Activated CD8-positive, alpha-beta T cell treated with anti-CD3 and anti-CD28 coated beads for 36 hours (primary cell): ENCODE data around the gene COL5A1. TPM values are rescaled to one million over a fixed set of nuclear protein-coding genes. Genes with fewer than 3 reads are reported as not detected.

Experiments used
- ATAC-seq: fragments of 200-7000 bp; cut with Tn5 transposase; one replicate; pipeline ENCODE4 v1.10.0; 2021; ENCODE audit warnings: mild to moderate bottlenecking, moderate library complexity
- CTCF ChIA-PET: fragments of 350-600 bp; sonication (Branson Sonifier 250); formaldehyde crosslinking; loops from one replicate; lab custom pipeline; 2021; ENCODE audit warnings: antibody characterized with exemption; lab: Charles Lee
- POLR2A ChIA-PET: fragments of 350-600 bp; sonication (Branson Sonifier 250); formaldehyde crosslinking; loops from one replicate; lab custom pipeline; 2021; ENCODE audit warnings: antibody characterized with exemption; lab: Charles Lee
- DNase-seq: peaks from one replicate; pipeline ENCODE4 v3.0.0-alpha.2; 2020
- H3K27ac Mint-ChIP-seq: one replicate; pipeline ENCODE4 v1.8.0; 2021; ENCODE audit warnings: mild to moderate bottlenecking, mixed read lengths
- H3K27me3 Mint-ChIP-seq: one replicate; pipeline ENCODE4 v1.8.0; 2021; ENCODE audit warnings: mixed read lengths
- H3K36me3 Mint-ChIP-seq: one replicate; pipeline ENCODE4 v1.8.0; 2021; ENCODE audit warnings: low read depth, mixed read lengths
- H3K4me1 Mint-ChIP-seq: one replicate; pipeline ENCODE4 v1.8.0; 2021; ENCODE audit warnings: low read depth, mixed read lengths
- H3K4me3 Mint-ChIP-seq: one replicate; pipeline ENCODE4 v1.8.0; 2021; ENCODE audit warnings: mild to moderate bottlenecking, moderate library complexity, mixed read lengths
- H3K9me3 Mint-ChIP-seq: one replicate; pipeline ENCODE4 v1.8.0; 2021; ENCODE audit warnings: mixed read lengths
- intact Hi-C: fragments of 100-400 bp; cut with micrococcal nuclease; formaldehyde crosslinking; loops from one replicate; pipeline ENCODE4 v1.10.0; 2022
- total RNA-seq, 2 experiments: library from RNA; stranded (reverse); gene quantifications; one replicate each; pipeline ENCODE4 v1.2.3, GENCODE V29; 2021
- TF ChIP-seq, protein P1 (sequence below): fragments of 200-600 bp; IDR thresholded peaks from one replicate; pipeline ENCODE4 v1.8.0; 2022; ENCODE audit warnings: antibody characterized with exemption, mild to moderate bottlenecking

The COL5A1 gene
- total RNA-seq, 2 experiments from 2014 or later: 0.29 to 0.34 TPM

DNA sequence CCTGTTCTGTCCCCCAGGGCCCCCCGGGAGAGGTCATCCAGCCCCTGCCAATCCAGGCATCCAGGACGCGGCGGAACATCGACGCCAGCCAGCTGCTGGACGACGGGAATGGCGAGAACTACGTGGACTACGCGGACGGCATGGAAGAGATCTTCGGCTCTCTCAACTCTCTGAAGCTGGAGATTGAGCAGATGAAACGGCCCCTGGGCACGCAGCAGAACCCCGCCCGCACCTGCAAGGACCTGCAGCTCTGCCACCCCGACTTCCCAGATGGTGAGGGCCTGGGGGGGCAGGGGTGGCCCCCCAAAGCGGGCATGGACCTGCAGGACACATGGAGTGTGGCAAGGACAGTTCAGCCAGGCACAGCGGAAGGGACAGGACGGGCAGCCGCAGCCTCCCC is 183.0 kb downstream of the COL5A1 start:
- no peak overlapping the region for H3K4me3 Mint-ChIP-seq
- DNase-seq (no peak), ATAC-seq (no peak)
- H3K27me3 Mint-ChIP-seq: no peaks in the 10 kb centered on the region
- no peaks in the 10 kb centered on the region for H3K36me3 Mint-ChIP-seq
- CTCF ChIA-PET: no interaction called here
- TF ChIP-seq, protein P1, sequence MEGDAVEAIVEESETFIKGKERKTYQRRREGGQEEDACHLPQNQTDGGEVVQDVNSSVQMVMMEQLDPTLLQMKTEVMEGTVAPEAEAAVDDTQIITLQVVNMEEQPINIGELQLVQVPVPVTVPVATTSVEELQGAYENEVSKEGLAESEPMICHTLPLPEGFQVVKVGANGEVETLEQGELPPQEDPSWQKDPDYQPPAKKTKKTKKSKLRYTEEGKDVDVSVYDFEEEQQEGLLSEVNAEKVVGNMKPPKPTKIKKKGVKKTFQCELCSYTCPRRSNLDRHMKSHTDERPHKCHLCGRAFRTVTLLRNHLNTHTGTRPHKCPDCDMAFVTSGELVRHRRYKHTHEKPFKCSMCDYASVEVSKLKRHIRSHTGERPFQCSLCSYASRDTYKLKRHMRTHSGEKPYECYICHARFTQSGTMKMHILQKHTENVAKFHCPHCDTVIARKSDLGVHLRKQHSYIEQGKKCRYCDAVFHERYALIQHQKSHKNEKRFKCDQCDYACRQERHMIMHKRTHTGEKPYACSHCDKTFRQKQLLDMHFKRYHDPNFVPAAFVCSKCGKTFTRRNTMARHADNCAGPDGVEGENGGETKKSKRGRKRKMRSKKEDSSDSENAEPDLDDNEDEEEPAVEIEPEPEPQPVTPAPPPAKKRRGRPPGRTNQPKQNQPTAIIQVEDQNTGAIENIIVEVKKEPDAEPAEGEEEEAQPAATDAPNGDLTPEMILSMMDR: no peak
- POLR2A ChIA-PET: no interaction called here
- intact Hi-C loops: no loop called here
- H3K27ac Mint-ChIP-seq: no peak overlapping the region
- H3K4me1 Mint-ChIP-seq: no peaks in the 10 kb centered on the region
- no peaks in the 10 kb centered on the region for H3K9me3 Mint-ChIP-seq

DNA sequence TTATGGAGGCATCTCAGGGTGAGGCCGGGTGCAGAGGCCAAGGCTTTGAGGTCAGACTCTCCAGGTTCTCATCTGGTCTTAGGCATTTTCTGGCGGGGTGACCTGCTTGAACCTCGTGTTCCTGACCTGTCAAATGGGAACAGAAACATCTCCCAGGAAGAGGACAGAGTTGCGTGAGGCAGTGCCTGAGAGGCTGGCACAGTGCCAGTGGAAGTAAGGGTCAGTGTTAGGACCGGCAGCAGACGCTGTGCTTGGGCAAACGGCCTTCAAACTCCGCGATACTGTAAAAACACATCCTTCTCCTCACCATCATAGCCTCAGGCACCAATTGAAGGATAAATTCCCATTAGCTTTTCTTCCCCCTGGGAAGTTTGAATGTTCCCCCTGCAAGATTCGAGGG is 183.4 kb downstream of the COL5A1 start:
- no peak for DNase-seq
- ChIA-PET CTCF (no interaction called here), POLR2A (no interaction called here)
- no peaks in the 10 kb centered on the region for H3K27me3 Mint-ChIP-seq
- no peaks in the 10 kb centered on the region for H3K4me1 Mint-ChIP-seq
- H3K36me3 Mint-ChIP-seq: no peaks in the 10 kb centered on the region
- no peak overlapping the region for H3K4me3 Mint-ChIP-seq
- ATAC-seq: no peak
- no peaks in the 10 kb centered on the region for H3K9me3 Mint-ChIP-seq
- H3K27ac Mint-ChIP-seq: no peak overlapping the region
- TF ChIP-seq, protein P1: no peak
- intact Hi-C loops: no loop called here

DNA sequence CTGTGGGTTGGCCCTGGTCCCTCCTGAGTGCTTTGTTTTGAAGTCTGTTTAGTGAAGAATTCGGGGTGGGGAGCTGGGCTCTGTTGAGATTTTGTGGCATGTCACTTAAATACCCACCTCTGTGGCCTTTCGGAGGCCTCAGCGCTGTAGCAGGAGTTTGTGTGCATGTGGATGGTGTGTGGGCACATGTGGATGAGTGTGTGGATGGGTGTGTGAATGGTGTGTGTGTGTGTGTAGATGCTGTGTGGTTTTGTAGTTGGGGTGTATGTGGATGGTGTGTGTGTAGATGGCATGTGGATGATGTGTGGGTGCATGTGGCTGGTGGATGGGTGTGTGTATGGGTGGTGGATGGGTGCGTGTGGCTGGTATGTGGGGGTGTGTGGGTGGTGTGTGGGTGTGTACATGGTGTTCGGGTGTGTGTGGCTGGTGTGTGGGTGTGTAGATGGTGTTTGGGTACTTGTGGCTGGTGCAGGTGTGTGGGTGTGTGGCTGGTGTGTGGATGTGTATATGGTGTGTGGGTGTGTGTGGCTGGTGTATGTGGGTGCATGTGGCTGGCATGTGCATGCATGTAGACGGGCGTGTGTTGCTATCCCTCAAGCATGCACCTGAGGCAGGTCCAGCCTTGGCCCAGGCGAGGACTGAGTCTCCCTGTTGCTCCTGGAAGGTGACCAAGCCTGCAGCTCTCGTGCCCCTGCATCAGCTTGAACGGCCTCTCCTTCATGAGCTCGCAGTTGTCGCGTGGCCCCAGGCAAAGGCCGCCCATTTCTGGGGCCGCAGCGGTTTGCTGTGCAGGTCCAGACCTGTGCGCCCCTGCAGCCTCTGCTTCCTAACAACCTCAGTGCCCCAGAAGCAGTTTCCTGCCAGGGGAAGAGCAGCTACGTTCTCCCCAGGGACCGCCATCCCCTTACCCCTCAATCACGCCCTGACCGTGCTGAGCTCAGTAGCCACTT is 185.0 kb downstream of the COL5A1 start:
- Mint-ChIP-seq H3K36me3 (no peaks in the 10 kb centered on the region), H3K9me3 (no peaks in the 10 kb centered on the region), H3K27ac (no peak overlapping the region), H3K27me3 (no peaks in the 10 kb centered on the region), H3K4me3 (no peak overlapping the region), H3K4me1 (no peaks in the 10 kb centered on the region)
- DNase-seq (no peak), ATAC-seq (no peak)
- ChIA-PET POLR2A (interaction anchor here (0.6 kb wide), 1 partner anchor 160 kb away, joined by 3 read pairs; no protein-coding TSS in a partner anchor), CTCF (no interaction called here)
- TF ChIP-seq, protein P1: no peak
- intact Hi-C loops: no loop called here

DNA sequence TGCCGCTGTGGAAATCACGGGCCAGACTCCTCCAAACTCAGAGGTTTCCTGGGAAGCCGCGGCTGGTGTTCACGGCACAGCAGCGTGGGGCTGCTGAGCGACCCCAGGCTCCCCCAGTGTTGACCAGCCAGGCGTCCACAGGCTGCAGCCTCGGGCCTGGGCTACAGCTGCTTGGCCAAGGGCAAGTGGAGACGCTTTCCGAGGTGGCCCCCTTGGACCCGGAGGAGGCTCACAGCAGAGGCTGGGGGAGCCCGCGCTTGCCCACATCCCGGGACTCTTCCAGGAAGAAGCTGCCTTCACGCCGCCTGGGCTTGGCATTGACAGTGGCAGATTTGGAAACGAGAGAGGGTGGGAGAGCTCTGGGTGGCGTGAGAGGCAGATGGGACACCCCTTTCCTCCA is 186.0 kb downstream of the COL5A1 start:
- Mint-ChIP-seq H3K4me3 (no peak overlapping the region), H3K27ac (no peak overlapping the region), H3K36me3 (no peaks in the 10 kb centered on the region), H3K9me3 (no peaks in the 10 kb centered on the region), H3K4me1 (no peaks in the 10 kb centered on the region), H3K27me3 (no peaks in the 10 kb centered on the region)
- ATAC-seq (no peak), DNase-seq (no peak)
- ChIA-PET POLR2A (no interaction called here), CTCF (no interaction called here)
- intact Hi-C loops: no loop called here
- TF ChIP-seq, protein P1: no peak

DNA sequence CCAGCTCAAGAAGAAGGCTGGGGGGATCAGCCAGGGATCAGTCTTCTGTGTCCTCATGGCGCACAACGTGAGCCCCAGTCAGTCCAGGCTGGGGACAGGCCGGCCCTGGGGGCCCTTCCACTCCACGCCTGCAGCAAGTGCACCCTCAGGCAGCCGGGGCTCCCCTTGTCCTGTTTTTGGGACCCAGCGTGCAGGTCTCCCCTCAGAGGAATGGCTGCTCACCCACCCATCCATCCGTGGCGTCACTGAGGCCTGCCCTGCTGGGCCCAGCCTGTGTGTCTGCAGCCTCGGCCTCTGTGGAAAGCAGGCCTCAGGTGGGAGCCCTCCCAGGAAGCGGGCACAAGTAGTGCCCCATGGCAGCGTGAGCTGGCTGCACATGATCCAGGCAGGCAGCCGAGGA is 186.4 kb downstream of the COL5A1 start:
- DNase-seq (no peak), ATAC-seq (no peak)
- Mint-ChIP-seq H3K36me3 (no peaks in the 10 kb centered on the region), H3K4me3 (no peak overlapping the region), H3K27ac (no peak overlapping the region), H3K4me1 (no peaks in the 10 kb centered on the region), H3K27me3 (no peaks in the 10 kb centered on the region), H3K9me3 (no peaks in the 10 kb centered on the region)
- intact Hi-C loops: no loop called here
- ChIA-PET POLR2A (no interaction called here), CTCF (no interaction called here)
- TF ChIP-seq, protein P1: no peak
